Kasumi-1 (cell line): ENCODE results near the gene PALM2AKAP2.

ENCODE experiments used
- DNase-seq, 2 experiments: peaks; one replicate each; lab custom pipeline; 2025; lab: John Stamatoyannopoulos, UW

The PALM2AKAP2 gene

GRCh38 chr9:109771796-109772531 is 8.0 kb upstream of the PALM2AKAP2 start:
- no peak for DNase-seq

DNA sequence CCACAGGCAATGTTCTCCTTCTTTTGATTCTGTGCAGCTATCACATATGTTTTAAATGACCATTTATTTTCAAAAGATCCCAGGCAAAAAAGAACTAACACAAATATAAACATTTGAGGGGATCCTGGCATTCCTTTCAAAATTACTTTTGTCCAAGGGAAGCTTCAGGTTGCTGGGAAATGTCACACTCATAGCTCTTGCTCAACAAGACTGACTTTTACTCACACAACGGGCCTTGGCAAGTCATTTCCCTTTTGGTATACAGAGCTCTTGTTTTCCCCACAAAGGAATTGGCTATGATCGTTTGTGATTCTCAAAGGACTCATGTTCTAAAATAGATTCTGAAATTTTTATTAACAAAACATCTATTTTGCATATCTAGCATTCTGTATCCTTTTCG is 4.5 kb upstream of the PALM2AKAP2 start:
- no peak for DNase-seq

- DNase-seq: no peak
Observed at GRCh38 chr9:109776391-109776790, 3.6 kb upstream of the PALM2AKAP2 start.

DNA sequence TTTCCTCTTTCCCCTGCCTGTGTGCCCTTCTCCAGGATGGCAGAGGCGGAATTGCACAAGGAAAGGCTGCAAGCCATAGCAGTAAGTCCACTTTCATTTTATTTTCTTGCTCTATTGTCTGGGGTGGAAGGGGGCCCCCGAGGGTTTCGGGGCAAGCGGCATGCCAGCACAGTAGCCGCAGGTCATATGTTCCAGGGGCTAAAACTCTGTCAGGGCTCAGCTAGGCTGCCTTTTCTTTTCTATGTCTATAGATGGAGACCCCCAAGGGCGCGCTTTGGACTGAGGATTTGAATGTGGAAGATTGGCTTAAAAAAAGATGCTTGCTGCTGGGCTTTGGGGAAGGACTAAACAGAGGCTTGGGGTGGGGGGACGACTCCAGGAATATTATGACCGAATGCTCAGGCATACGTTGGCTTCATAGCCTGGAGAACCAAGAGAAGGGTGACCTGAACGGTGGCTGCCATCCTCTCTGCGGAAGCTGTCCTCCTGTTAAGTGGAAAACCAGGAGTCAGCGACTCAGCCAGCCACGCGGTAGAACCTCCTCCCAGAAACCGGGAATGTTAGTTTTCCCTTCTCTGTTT is 545 bp downstream of the PALM2AKAP2 start:
- DNase-seq: no peak

DNA sequence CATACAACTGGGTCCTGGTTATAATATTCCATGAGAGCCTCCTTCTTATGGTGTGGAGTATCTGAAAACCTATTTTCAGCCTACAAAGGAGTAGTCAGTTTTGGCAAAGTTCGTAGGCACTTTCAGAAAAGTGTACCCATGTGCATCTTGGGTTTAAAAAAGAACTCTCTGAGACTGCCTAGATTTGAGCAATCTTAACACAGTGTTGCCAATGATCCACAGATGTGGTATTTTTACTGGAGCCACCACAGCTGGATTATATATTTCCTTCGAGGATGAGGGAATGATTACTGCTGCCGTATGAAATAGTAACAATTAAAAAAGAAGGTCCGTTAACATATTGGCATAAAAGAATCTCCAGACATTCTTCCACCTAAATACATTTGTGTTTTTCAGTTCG is 1.1 kb downstream of the PALM2AKAP2 start:
- DNase-seq: no peak

DNA sequence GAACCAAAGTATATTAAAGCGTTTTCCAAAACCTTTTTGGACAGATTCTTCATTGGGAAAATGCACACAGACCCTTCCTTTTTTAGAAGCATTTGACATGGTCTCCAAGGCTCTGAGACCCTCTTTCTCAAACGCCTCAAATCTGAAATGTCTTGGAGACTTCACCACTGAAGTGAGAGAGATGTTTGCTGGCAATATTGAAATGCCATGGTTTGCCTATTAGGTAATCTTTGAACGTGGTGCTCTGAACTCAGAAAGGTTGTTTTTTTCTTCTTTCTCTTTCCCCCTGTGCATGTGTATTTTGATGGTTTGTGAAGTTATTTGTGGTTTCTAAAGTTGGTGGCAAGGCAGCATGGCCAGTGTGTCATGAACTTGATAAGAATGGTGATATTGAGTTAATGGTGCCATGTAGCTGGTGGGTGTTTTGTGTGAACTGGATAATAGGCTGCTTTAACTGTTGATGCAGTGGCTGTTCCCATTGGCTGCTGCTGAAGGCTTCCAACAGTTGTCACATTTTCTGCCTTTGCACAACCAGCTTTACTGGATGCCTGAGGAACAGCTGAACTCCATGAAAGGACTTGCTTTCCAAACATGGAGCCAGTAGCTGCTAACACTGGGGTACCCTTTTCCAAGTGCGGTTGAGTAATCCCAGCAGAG is 1.7 kb downstream of the PALM2AKAP2 start:
- no peak for DNase-seq

- no peak for DNase-seq
Observed at GRCh38 chr9:109787735-109788134, 7.7 kb downstream of the PALM2AKAP2 start.

GRCh38 chr9:109789556-109789955 is 9.6 kb downstream of the PALM2AKAP2 start:
- DNase-seq: no peak

GRCh38 chr9:109789971-109790370 is 10.0 kb downstream of the PALM2AKAP2 start:
- DNase-seq: no peak

DNA sequence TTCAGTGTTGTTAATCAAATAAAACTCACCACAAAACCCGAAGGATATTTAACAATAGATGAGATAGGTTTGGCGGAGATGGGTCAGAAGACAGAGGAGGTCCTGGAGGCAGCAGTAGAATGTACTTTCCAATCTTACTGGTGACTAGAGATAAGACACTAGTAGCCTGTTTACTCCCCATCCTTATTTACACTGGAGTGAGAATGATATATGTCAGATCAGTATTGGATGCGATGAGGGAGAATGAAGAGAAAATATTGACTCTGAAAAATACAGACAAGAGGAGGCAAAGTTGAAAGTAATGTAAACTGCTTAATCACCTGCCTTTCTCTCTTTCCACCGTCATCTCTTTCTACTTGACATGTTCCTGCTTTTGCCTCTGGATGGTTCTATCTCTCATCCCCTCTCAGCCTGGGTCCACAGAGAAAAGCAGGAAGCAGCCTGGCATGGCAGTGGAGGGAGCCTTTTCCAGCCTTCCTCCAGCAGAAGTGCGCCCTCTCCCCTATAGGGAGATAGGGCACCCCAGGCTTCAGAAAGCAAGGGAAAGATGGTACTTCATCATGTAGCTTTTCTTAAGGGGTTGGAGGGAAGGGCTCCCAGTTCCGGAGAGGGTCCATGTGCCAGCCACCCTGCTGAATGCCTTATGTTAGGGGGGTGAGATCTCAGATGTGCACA is 11.1 kb downstream of the PALM2AKAP2 start:
- DNase-seq: no peak

GRCh38 chr9:109791747-109792146 is 11.7 kb downstream of the PALM2AKAP2 start:
- no peak for DNase-seq

DNA sequence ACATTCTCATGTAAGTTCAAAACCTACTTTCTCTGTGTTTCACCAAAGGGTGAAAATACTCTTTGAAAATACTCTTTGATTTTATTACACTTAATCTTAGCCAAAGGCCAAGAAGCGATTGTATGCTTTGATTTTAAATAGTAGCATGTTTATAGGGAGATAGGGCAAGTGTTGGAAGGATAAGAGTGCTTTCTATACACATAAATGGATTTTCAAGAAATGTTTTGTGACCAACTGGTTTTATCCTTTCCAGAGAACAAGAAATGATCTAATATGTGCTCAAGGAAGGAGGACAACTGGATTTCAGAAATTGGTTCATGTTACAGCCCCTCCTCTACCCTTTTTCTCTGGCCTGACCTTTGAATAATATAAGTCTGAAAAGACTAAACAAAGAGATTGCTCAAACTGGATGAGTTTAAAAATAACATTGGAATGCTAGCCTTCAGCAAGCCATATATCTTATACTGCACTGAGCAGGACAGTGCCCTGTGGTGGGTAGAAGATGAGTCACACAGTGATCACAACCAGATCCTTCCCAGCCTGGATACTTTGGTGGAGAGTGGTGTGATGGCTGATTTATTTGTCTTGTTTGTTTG is 13.1 kb downstream of the PALM2AKAP2 start:
- DNase-seq: no peak

DNA sequence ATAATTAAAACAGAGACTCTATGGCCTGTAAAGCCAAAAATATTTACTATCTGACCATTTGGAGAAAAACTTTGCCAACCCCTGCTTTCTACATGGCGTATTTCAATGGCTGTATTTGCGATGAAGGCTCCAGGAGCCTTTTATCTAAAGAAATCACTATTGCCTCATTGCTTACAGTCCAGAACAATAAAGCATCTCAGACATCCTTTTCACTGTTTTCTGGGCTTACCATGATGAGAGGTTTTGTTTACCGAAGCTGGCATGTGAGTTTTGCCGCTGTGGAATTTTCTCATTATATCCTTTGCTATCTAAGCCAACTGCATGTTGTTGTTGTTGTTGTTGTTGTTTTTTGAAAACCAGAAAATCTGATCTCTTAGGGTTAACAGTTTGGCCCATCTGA is 13.9 kb downstream of the PALM2AKAP2 start:
- DNase-seq: no peak

- DNase-seq: no peak
Observed at GRCh38 chr9:109794361-109795012, 14.5 kb downstream of the PALM2AKAP2 start.

- no peak for DNase-seq
Observed at GRCh38 chr9:109795613-109796012, 15.6 kb downstream of the PALM2AKAP2 start.

DNA sequence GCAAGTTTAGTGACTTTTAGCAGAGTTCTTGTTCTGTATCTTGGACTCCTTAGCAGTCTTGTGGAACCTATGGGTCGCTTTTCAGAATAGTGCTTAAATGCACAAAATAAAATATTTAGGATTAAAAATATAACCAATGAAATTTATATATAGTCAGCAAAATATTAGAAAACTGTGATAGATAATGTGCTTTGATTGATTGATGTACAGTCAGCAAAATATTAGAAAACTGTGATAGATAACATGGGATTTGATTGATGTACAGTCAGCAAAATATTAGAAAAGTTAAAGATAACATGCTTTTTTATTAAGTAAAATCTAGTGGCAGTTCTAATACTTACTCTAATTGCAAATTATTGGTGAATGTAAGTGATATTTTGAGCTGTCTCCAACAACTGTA is 16.1 kb downstream of the PALM2AKAP2 start:
- no peak for DNase-seq

GRCh38 chr9:109797006-109797405 is 17.0 kb downstream of the PALM2AKAP2 start:
- DNase-seq: no peak

DNA sequence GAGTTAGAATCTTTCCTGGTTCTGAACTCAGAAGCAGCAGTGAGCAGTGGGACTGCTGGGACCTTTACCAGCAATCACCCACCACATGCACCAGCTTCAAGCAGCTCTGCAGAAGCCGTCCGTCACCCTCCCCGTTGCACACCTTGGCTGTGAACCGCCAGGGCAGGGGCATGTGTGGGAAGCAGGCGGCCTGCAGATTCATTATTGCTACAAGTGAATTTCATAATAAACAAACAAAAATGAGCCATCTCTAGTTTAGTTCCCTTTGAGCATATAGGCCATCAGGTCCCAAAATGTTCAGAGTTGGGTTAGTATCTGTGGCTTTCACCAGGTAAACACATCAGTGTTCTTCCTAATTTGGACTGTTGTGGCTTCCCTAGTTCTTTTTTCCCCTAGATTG is 17.5 kb downstream of the PALM2AKAP2 start:
- no peak for DNase-seq

DNA sequence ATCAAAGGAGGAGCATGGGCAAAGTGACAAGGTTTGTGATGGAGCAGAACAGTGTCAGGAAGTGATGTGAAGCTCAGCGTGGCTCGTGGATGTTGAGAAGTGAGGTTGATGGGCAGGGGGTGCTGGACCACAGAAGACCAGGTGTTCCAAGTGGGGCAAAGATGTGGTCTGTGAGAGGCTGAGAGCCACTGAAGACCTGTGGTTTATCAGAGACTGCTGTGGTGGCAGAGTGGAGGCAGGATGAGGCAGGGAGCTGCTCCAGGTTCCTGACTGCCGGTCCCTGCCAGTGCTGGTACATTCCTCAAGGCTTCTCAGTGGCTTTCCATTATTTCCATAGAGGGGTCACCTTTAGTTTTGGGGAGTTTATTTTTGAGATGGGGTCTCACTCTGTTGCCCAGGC is 19.1 kb downstream of the PALM2AKAP2 start:
- no peak for DNase-seq

GRCh38 chr9:109799792-109800191 is 19.8 kb downstream of the PALM2AKAP2 start:
- no peak for DNase-seq

GRCh38 chr9:109801484-109801883 is 21.5 kb downstream of the PALM2AKAP2 start:
- no peak for DNase-seq

GRCh38 chr9:109802491-109802890 is 22.5 kb downstream of the PALM2AKAP2 start:
- DNase-seq: no peak
